HCT116 (cell line): ENCODE results near the gene PCDHA3. TPM values are rescaled to one million over a fixed set of nuclear protein-coding genes. Genes with fewer than 3 reads are reported as not detected.

Source experiments
- ATAC-seq: fragments of 200-7000 bp; cut with Tn5 transposase; 2 replicates; pipeline ENCODE4 v1.9.1; 2020; ENCODE audit warnings: mild to moderate bottlenecking, moderate library complexity
- BruUV-seq: library from RNA; stranded (reverse); fragments of 400-500 nt; replicated peaks from 2 replicates; lab custom pipeline; 2021; lab: Mats Ljungman, UMichigan
- CTCF ChIA-PET: fragments of 300-600 bp; sonication (Branson Sonifier 250); formaldehyde crosslinking; loops from one replicate; lab custom pipeline; 2021; ENCODE audit warnings: antibody characterized with exemption; lab: Charles Lee
- POLR2A ChIA-PET: fragments of 300-600, 350-600 bp; sonication (Branson Sonifier 250); formaldehyde crosslinking; loops from one replicate; lab custom pipeline; 2021; ENCODE audit warnings: antibody characterized with exemption; lab: Charles Lee
- RAD21 ChIA-PET, 2 experiments: fragments of 300-600 bp; sonication (Branson Sonifier 250); formaldehyde crosslinking; loops; one replicate each; lab custom pipeline; 2023; ENCODE audit warnings: low total read pairs in 2 of 2; ENCODE audit not compliant: uncharacterized antibody in 2 of 2, unreplicated experiment in 2 of 2, low non-redundant PET in 1 of 2; lab: Charles Lee
- DNase-seq: peaks from one replicate; pipeline ENCODE4 v3.0.0-alpha.2; 2010; ENCODE audit warnings: low read depth, low spot score
- H2AFZ ChIP-seq: fragments of 200-600 bp; shearing (Covaris generic), sonication (generic); 2 replicates; pipeline ENCODE4 v1.6.1; 2017; ENCODE audit warnings: low read depth, mixed run types, mixed read lengths, antibody characterized with exemption, low read length; ENCODE audit not compliant: poor library complexity, severe bottlenecking
- H3K27ac ChIP-seq: 2 replicates; pipeline ENCODE4 v1.5.1; 2012; ENCODE audit warnings: low read depth, low read length
- H3K27me3 ChIP-seq: fragments of 200-600 bp; sonication (generic); 2 replicates; pipeline ENCODE4 v1.6.1; 2016; ENCODE audit warnings: mixed run types, low read length, mixed read lengths; ENCODE audit not compliant: insufficient read depth
- H3K36me3 ChIP-seq, 2 experiments: fragments of 200-500 bp in 1 of 2; fragments of 200-600 bp in 1 of 2; sonication (Bioruptor generic) in 1 of 2; sonication (generic) in 1 of 2; 2 replicates each; pipeline versions ENCODE4 v1.5.1 to v1.6.1; 2014 to 2016; ENCODE audit warnings: low read length in 2 of 2, inconsistent platforms in 1 of 2, mixed read lengths in 1 of 2, mixed run types in 1 of 2; ENCODE audit not compliant: insufficient read depth in 2 of 2, control insufficient read depth in 1 of 2
- H3K4me1 ChIP-seq, 2 experiments: fragments of 200-600 bp in 1 of 2; sonication (generic) in 1 of 2; 2 replicates each; pipeline versions ENCODE4 v1.5.1 to v1.6.1; 2012 to 2017; ENCODE audit warnings: low read length in 2 of 2, inconsistent platforms in 1 of 2, mild to moderate bottlenecking in 1 of 2, mixed read lengths in 1 of 2, mixed run types in 1 of 2, moderate library complexity in 1 of 2; ENCODE audit not compliant: insufficient read depth in 2 of 2, control insufficient read depth in 1 of 2
- H3K4me2 ChIP-seq: fragments of 200-600 bp; sonication (generic); 2 replicates; pipeline ENCODE4 v1.6.1; 2017; ENCODE audit warnings: mixed run types, low read length, mixed read lengths
- H3K4me3 ChIP-seq, 2 experiments: fragments of 200-600 bp in 1 of 2; sonication (generic) in 1 of 2; replicated peaks in 1 of 2; 2 replicates each; pipeline ENCODE4 v1.5.1; 2011 to 2016; ENCODE audit warnings: low read length in 2 of 2, control low read depth in 1 of 2, low read depth in 1 of 2, mild to moderate bottlenecking in 1 of 2, mixed read lengths in 1 of 2, mixed run types in 1 of 2
- H3K79me2 ChIP-seq: fragments of 200-600 bp; sonication (generic); 2 replicates; pipeline ENCODE4 v1.6.1; 2017; ENCODE audit warnings: mild to moderate bottlenecking, mixed run types, low read length, moderate library complexity, mixed read lengths; ENCODE audit not compliant: insufficient read depth
- H3K9ac ChIP-seq: fragments of 200-600 bp; sonication (generic); 2 replicates; pipeline ENCODE4 v1.6.1; 2016; ENCODE audit warnings: low read length, mixed read lengths
- H3K9me2 ChIP-seq: fragments of 200-600 bp; sonication (generic), shearing (Covaris generic); 2 replicates; pipeline ENCODE4 v1.6.1; 2017; ENCODE audit warnings: mixed run types, mild to moderate bottlenecking, moderate library complexity; ENCODE audit not compliant: insufficient read depth
- H3K9me3 ChIP-seq, 2 experiments: fragments of 200-500 bp in 1 of 2; fragments of 200-600 bp in 1 of 2; sonication (Bioruptor generic) in 1 of 2; sonication (generic) in 1 of 2; 2 replicates each; pipeline ENCODE4 v1.6.1; 2014 to 2017; ENCODE audit warnings: low read length in 2 of 2, mixed read lengths in 2 of 2, inconsistent platforms in 1 of 2, low read depth in 1 of 2, mild to moderate bottlenecking in 1 of 2, mixed run types in 1 of 2, moderate library complexity in 1 of 2; ENCODE audit not compliant: control insufficient read depth in 1 of 2, insufficient read depth in 1 of 2
- H4K20me1 ChIP-seq: fragments of 200-600 bp; sonication (generic), shearing (Covaris generic); 2 replicates; pipeline ENCODE4 v1.6.1; 2017; ENCODE audit warnings: mixed run types, mild to moderate bottlenecking, moderate library complexity; ENCODE audit not compliant: insufficient read depth
- ATF3 ChIP-seq: IDR thresholded peaks from 2 replicates; pipeline ENCODE4 v1.6.1; 2012
- CBX3 ChIP-seq: IDR thresholded peaks from 2 replicates; pipeline ENCODE4 v1.6.1; 2012; ENCODE audit warnings: low read depth
- CEBPB ChIP-seq: IDR thresholded peaks from 2 replicates; pipeline ENCODE4 v1.6.1; 2012; ENCODE audit warnings: low read depth
- EGR1 ChIP-seq: IDR thresholded peaks from 2 replicates; pipeline ENCODE4 v1.6.1; 2012; ENCODE audit warnings: low read depth
- EZH2 ChIP-seq: fragments of 200-600 bp; sonication (generic); IDR thresholded peaks from 2 replicates; pipeline ENCODE4 v1.6.1; 2017; ENCODE audit warnings: antibody characterized with exemption, mixed run types
- FOSL1 ChIP-seq: IDR thresholded peaks from 2 replicates; pipeline ENCODE4 v1.6.1; 2012; ENCODE audit warnings: low read depth
- JUND ChIP-seq: IDR thresholded peaks from 2 replicates; pipeline ENCODE4 v1.6.1; 2012
- POLR2A ChIP-seq: IDR thresholded peaks from 2 replicates; pipeline ENCODE4 v1.7.0; 2011; ENCODE audit warnings: borderline replicate concordance; ENCODE audit not compliant: insufficient read depth, insufficient read length; ENCODE audit errors: extremely low read depth
- REST ChIP-seq: IDR thresholded peaks from 2 replicates; pipeline ENCODE4 v1.6.1; 2012; ENCODE audit warnings: low read depth
- SP1 ChIP-seq: IDR thresholded peaks from 2 replicates; pipeline ENCODE4 v1.6.1; 2012; ENCODE audit warnings: low read depth
- TCF7L2 ChIP-seq: IDR thresholded peaks from 2 replicates; pipeline ENCODE4 v1.7.0; 2011; ENCODE audit warnings: borderline replicate concordance, inconsistent platforms; ENCODE audit not compliant: insufficient read depth, insufficient read length; ENCODE audit errors: extremely low read depth
- ZBTB33 ChIP-seq: IDR thresholded peaks from 2 replicates; pipeline ENCODE4 v1.6.1; 2011; ENCODE audit warnings: mild to moderate bottlenecking, low read length, moderate library complexity; ENCODE audit not compliant: insufficient replicate concordance; ENCODE audit errors: extremely low read depth
- ZFX ChIP-seq: fragments of 450-650 bp; IDR thresholded peaks from 2 replicates; pipeline ENCODE4 v1.6.1; 2017
- intact Hi-C: fragments of 100-400 bp; cut with micrococcal nuclease; formaldehyde crosslinking; loops from 2 replicates; pipeline ENCODE4 v1.10.0; 2022
- total RNA-seq: library from RNA; stranded (reverse); gene quantifications from one replicate; pipeline ENCODE4 v1.2.1, GENCODE V29; 2021; ENCODE audit not compliant: unreplicated experiment
- TF ChIP-seq, protein P1 (sequence below), 3 experiments: fragments of 200-600 bp in 1 of 3; sonication (generic) in 1 of 3; IDR thresholded peaks in 2 of 3; conservative IDR thresholded peaks in 1 of 3; 2 replicates each; pipeline ENCODE4 v1.5.1; 2012 to 2017; ENCODE audit warnings: low read depth in 2 of 3, low read length in 2 of 3, antibody characterized with exemption in 1 of 3, borderline replicate concordance in 1 of 3, control low read depth in 1 of 3, mild to moderate bottlenecking in 1 of 3, mixed read lengths in 1 of 3, mixed run types in 1 of 3, moderate library complexity in 1 of 3; ENCODE audit not compliant: insufficient read depth in 1 of 3

Gene PCDHA3
- total RNA-seq, 1 experiment from 2014 or later = not detected

DNA sequence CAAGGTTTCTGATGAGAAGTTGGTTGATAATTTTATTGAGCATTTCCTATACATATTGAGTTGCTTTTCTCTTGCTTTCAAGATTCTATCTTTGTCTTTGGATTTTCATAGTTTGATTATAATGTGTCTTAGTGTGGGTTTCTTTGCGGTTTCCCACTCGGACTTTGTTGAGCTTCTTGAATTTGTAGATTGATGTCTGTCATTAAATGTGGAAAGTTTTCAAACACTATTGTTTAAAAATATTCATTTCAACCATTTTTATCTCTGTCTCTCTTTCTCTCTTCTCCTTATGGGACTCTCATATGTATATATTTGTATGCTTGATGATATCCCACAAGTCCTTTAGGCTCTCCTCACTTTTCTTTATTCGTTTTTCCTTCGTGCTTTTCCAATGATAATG, 33.4 kb upstream of the PCDHA3 start (continued):
- TF ChIP-seq REST = no peak
- TF ChIP-seq, all 23 proteins: peak for 0

GRCh38 chr5:140780512-140780911, 20.3 kb upstream of the PCDHA3 start:
- intact Hi-C loops = no loop called here
- no peak for DNase-seq
- H3K27me3 ChIP-seq = no peaks in the 10 kb centered on the region
- H3K79me2 ChIP-seq = no peaks in the 10 kb centered on the region
- peaks cover 0 to 5% of the 10 kb centered on the region in 2 experiments; a peak in 2 of 4 replicates for H3K9me3 ChIP-seq
- no peaks in the 10 kb centered on the region for H3K36me3 ChIP-seq
- no peaks in the 10 kb centered on the region for H3K9me2 ChIP-seq
- no TSS peak for BruUV-seq
- H2AFZ ChIP-seq = no peak overlapping the region
- ChIA-PET POLR2A (no interaction called here), CTCF (no interaction called here), RAD21 (no interaction called here)
- H3K9ac ChIP-seq = no peak overlapping the region
- H3K4me3 ChIP-seq = no peak overlapping the region
- H3K27ac ChIP-seq = no peak overlapping the region
- no peaks in the 10 kb centered on the region for H3K4me1 ChIP-seq
- no peak overlapping the region for H3K4me2 ChIP-seq
- ATAC-seq = no peak
- no peaks in the 10 kb centered on the region for H4K20me1 ChIP-seq
- TF ChIP-seq CBX3 = no peak
- no peak for TF ChIP-seq CEBPB
- no peak for TF ChIP-seq REST
- TF ChIP-seq, protein P1, sequence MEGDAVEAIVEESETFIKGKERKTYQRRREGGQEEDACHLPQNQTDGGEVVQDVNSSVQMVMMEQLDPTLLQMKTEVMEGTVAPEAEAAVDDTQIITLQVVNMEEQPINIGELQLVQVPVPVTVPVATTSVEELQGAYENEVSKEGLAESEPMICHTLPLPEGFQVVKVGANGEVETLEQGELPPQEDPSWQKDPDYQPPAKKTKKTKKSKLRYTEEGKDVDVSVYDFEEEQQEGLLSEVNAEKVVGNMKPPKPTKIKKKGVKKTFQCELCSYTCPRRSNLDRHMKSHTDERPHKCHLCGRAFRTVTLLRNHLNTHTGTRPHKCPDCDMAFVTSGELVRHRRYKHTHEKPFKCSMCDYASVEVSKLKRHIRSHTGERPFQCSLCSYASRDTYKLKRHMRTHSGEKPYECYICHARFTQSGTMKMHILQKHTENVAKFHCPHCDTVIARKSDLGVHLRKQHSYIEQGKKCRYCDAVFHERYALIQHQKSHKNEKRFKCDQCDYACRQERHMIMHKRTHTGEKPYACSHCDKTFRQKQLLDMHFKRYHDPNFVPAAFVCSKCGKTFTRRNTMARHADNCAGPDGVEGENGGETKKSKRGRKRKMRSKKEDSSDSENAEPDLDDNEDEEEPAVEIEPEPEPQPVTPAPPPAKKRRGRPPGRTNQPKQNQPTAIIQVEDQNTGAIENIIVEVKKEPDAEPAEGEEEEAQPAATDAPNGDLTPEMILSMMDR (IDR thresholded peaks at IDR 0.05 in 2 of 3, conservative IDR thresholded peaks at IDR 0.05 in 1 of 3; ENCODE audit: borderline replicate concordance in 1 of 3, insufficient read depth in 1 of 3, low read depth in 2 of 3, low read length in 2 of 3) = no peak
- no peak for TF ChIP-seq EGR1
- TF ChIP-seq EZH2 = no peak
- TF ChIP-seq ZBTB33 = no peak
- TF ChIP-seq ZFX = no peak
- no peak for TF ChIP-seq JUND
- no peak for TF ChIP-seq FOSL1
- no peak for TF ChIP-seq ATF3
- no peak for TF ChIP-seq POLR2A
- no peak for TF ChIP-seq SP1
- no peak for TF ChIP-seq TCF7L2
